OCI-LY1 (cell line): ENCODE data around the gene OSBPL3.

ENCODE experiments used
- H2AFZ ChIP-seq: fragments of 200-600 bp; sonication (generic), shearing (Covaris generic); 2 replicates; pipeline ENCODE4 v1.6.0; 2014; ENCODE audit warnings: antibody characterized with exemption, mild to moderate bottlenecking, low read length
- H3F3A ChIP-seq: fragments of 200-600 bp; sonication (generic), shearing (Covaris generic); 2 replicates; pipeline ENCODE4 v1.6.0; 2014; ENCODE audit warnings: mild to moderate bottlenecking, antibody characterized with exemption, low read length, moderate library complexity; ENCODE audit not compliant: insufficient read depth
- H3K27ac ChIP-seq: fragments of 200-600 bp; sonication (generic); 2 replicates; pipeline ENCODE4 v1.5.1; 2014; ENCODE audit warnings: low read length, mixed run types, mild to moderate bottlenecking, low read depth; ENCODE audit not compliant: poor library complexity, severe bottlenecking
- H3K27me3 ChIP-seq: fragments of 200-600 bp; sonication (generic); 2 replicates; pipeline ENCODE4 v1.6.0; 2014; ENCODE audit warnings: antibody characterized with exemption, mild to moderate bottlenecking, low read length, moderate library complexity; ENCODE audit not compliant: insufficient read depth
- H3K36me3 ChIP-seq: fragments of 200-600 bp; sonication (generic); 2 replicates; pipeline ENCODE4 v1.6.1; 2014; ENCODE audit warnings: mild to moderate bottlenecking, antibody characterized with exemption, low read length, moderate library complexity, mixed read lengths; ENCODE audit not compliant: insufficient read depth
- H3K4me1 ChIP-seq: fragments of 200-600 bp; sonication (generic); 2 replicates; pipeline ENCODE4 v1.5.1; 2014; ENCODE audit warnings: mild to moderate bottlenecking, low read length, moderate library complexity; ENCODE audit not compliant: insufficient read depth, severe bottlenecking
- H3K4me2 ChIP-seq: fragments of 200-600 bp; sonication (generic), shearing (Covaris generic); 2 replicates; pipeline ENCODE4 v1.6.1; 2014; ENCODE audit warnings: low read length
- H3K4me3 ChIP-seq: fragments of 200-600 bp; sonication (generic); 2 replicates; pipeline ENCODE4 v1.5.1; 2014; ENCODE audit warnings: low read length, low read depth, mild to moderate bottlenecking, mixed read lengths; ENCODE audit not compliant: poor library complexity, severe bottlenecking
- H3K79me2 ChIP-seq: fragments of 200-600 bp; shearing (Covaris generic); 2 replicates; pipeline ENCODE4 v1.6.1; 2016; ENCODE audit warnings: mixed run types, low read length, mixed read lengths; ENCODE audit not compliant: insufficient read depth
- H3K9ac ChIP-seq: fragments of 200-600 bp; sonication (generic), shearing (Covaris generic); 2 replicates; pipeline ENCODE4 v1.6.1; 2014; ENCODE audit warnings: mild to moderate bottlenecking, low read length, mixed read lengths
- H3K9me2 ChIP-seq: fragments of 200-600 bp; sonication (generic), shearing (Covaris generic); 2 replicates; pipeline ENCODE4 v1.6.1; 2014; ENCODE audit warnings: low read depth, mild to moderate bottlenecking, low read length, mixed read lengths
- H3K9me3 ChIP-seq: fragments of 200-600 bp; shearing (Covaris generic); 2 replicates; pipeline ENCODE4 v1.6.1; 2014; ENCODE audit warnings: low read length, mixed read lengths
- H4K20me1 ChIP-seq: fragments of 200-600 bp; sonication (generic), shearing (Covaris generic); 2 replicates; pipeline ENCODE4 v1.6.0; 2016; ENCODE audit warnings: mild to moderate bottlenecking, low read length; ENCODE audit not compliant: insufficient read depth
- CTCF ChIP-seq: fragments of 200-600 bp; sonication (generic), shearing (Covaris generic); IDR thresholded peaks from 2 replicates; pipeline ENCODE4 v1.5.1; 2017; ENCODE audit warnings: mild to moderate bottlenecking, antibody characterized with exemption, low read length, moderate library complexity, mixed read lengths
- EZH2 ChIP-seq: fragments of 200-600 bp; sonication (generic), shearing (Covaris generic); IDR thresholded peaks from 2 replicates; pipeline ENCODE4 v1.8.0; 2017; ENCODE audit warnings: borderline replicate concordance, mixed run types, mild to moderate bottlenecking, antibody characterized with exemption, low read length, moderate library complexity, mixed read lengths

The OSBPL3 gene

GRCh38 chr7:24842449-24843241 is 137.3 kb downstream of the OSBPL3 start:
- Histone ChIP-seq H3K36me3 (peaks cover 27% of the 10 kb centered on the region), H3K27ac (peak overlapping the region; percentile 98), H3K79me2 (no peaks in the 10 kb centered on the region), H3K9ac (peak overlapping the region; percentile 86), H3F3A (peaks cover 13% of the 10 kb centered on the region), H4K20me1 (no peaks in the 10 kb centered on the region), H3K4me1 (peaks cover 96% of the 10 kb centered on the region), H2AFZ (no peak overlapping the region), H3K9me2 (no peaks in the 10 kb centered on the region), H3K4me2 (peak overlapping the region; percentile 81), H3K27me3 (no peaks in the 10 kb centered on the region), H3K4me3 (peak overlapping the region; percentile 66), H3K9me3 (no peaks in the 10 kb centered on the region)
- TF ChIP-seq EZH2, result no peak
- TF ChIP-seq CTCF, result peak; percentile 8; the same call in 1 of the 2 replicates

GRCh38 chr7:24842029-24842428 is 137.9 kb downstream of the OSBPL3 start:
- no peak overlapping the region for H2AFZ ChIP-seq
- no peaks in the 10 kb centered on the region for H3K79me2 ChIP-seq
- TF ChIP-seq EZH2, result no peak
- no peak for TF ChIP-seq CTCF
- no peaks in the 10 kb centered on the region for H3K9me3 ChIP-seq
- H3K4me1 ChIP-seq, result peaks cover 96% of the 10 kb centered on the region
- H3F3A ChIP-seq, result peaks cover 13% of the 10 kb centered on the region
- no peaks in the 10 kb centered on the region for H3K27me3 ChIP-seq
- peak overlapping the region; percentile 81 for H3K4me2 ChIP-seq
- H3K9ac ChIP-seq, result peak overlapping the region; percentile 86
- H3K27ac ChIP-seq, result peak overlapping the region; percentile 98
- H4K20me1 ChIP-seq, result no peaks in the 10 kb centered on the region
- no peaks in the 10 kb centered on the region for H3K9me2 ChIP-seq
- peaks cover 27% of the 10 kb centered on the region for H3K36me3 ChIP-seq
- peak overlapping the region; percentile 66 for H3K4me3 ChIP-seq

- Histone ChIP-seq H3K9me3 (no peaks in the 10 kb centered on the region), H3K27ac (peak overlapping the region; percentile 98), H4K20me1 (no peaks in the 10 kb centered on the region), H3K4me2 (no peak overlapping the region), H3F3A (peaks cover 8% of the 10 kb centered on the region; the same call in 1 of the 2 replicates), H3K36me3 (peaks cover 27% of the 10 kb centered on the region), H3K9me2 (no peaks in the 10 kb centered on the region), H3K27me3 (no peaks in the 10 kb centered on the region), H3K4me1 (peaks cover 96% of the 10 kb centered on the region), H3K79me2 (no peaks in the 10 kb centered on the region), H3K9ac (no peak overlapping the region), H3K4me3 (no peak overlapping the region), H2AFZ (no peak overlapping the region)
- no peak for TF ChIP-seq CTCF
- no peak for TF ChIP-seq EZH2
Observed at GRCh38 chr7:24840563-24840962, 139.4 kb downstream of the OSBPL3 start.
